Measurements from ENCODE around the gene RYR1.

The RYR1 gene

DNA sequence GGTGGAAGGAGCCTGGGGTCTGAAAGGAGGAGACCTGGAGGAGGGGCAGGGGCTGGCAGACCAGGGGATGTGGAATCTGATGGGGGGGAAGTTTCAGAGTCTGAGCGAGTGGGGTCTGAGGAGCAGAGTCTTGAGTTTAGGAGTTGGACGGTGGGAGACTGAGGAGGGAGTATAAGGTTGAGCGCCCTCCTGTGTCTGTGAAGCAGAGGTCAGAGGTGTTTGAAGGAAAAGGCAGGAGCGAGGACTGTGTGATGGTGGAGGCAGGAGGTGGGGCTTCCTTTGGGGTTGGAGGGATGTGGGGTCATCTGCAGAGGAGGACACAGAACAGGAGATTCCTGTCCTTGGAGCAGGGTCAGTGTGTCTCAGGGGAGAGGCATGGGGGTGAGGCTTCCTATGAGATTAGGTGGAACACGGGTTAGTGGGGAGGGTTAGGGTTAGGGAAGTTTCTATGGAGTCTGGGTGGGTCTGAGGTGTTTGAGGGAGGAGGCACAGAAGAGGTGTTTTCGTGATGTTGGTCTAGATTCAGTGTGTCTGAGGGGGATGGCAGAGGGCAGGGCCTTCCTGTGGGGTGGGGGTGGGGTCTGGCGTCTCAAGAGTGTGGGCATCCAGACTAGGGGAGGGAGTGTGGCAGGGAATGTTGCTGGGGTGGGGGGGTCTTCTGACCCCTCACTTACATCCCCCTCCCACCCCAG lies 8.3 kb downstream of the RYR1 start:
- peak; percentile 8 for DNase-seq (ENCODE audit: low read depth)
- no peak overlapping the region for H3K4me3 ChIP-seq (replicated peaks; ENCODE audit: low read depth, low read length)
- TF ChIP-seq, protein P1, sequence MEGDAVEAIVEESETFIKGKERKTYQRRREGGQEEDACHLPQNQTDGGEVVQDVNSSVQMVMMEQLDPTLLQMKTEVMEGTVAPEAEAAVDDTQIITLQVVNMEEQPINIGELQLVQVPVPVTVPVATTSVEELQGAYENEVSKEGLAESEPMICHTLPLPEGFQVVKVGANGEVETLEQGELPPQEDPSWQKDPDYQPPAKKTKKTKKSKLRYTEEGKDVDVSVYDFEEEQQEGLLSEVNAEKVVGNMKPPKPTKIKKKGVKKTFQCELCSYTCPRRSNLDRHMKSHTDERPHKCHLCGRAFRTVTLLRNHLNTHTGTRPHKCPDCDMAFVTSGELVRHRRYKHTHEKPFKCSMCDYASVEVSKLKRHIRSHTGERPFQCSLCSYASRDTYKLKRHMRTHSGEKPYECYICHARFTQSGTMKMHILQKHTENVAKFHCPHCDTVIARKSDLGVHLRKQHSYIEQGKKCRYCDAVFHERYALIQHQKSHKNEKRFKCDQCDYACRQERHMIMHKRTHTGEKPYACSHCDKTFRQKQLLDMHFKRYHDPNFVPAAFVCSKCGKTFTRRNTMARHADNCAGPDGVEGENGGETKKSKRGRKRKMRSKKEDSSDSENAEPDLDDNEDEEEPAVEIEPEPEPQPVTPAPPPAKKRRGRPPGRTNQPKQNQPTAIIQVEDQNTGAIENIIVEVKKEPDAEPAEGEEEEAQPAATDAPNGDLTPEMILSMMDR (IDR thresholded peaks at IDR 0.05; ENCODE audit: low read length, missing control alignments): no peak

DNA sequence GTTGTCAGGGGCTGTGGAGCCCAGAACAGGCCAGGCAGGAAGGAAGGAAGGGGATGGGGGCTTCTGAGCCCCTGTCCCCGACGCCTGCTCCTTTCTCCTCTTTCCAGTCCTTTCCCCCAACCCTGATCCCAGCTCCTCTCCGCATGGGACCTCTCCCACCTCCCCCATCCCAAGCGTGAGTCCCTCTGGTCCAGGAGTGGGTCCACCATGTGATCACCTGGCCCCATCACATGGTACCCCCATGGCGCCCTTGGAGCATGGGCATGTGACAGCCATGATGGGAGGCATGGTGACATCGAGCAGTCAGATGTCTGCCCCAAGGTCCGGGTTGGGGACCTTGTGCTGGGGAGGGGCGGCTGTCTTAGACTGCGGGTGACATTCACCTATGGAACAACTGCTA lies 9.2 kb downstream of the RYR1 start:
- no peak overlapping the region for H3K4me3 ChIP-seq (replicated peaks; ENCODE audit: low read depth, low read length)
- TF ChIP-seq, protein P1 (IDR thresholded peaks at IDR 0.05; ENCODE audit: low read length, missing control alignments): no peak
- DNase-seq (ENCODE audit: low read depth): no peak

DNA sequence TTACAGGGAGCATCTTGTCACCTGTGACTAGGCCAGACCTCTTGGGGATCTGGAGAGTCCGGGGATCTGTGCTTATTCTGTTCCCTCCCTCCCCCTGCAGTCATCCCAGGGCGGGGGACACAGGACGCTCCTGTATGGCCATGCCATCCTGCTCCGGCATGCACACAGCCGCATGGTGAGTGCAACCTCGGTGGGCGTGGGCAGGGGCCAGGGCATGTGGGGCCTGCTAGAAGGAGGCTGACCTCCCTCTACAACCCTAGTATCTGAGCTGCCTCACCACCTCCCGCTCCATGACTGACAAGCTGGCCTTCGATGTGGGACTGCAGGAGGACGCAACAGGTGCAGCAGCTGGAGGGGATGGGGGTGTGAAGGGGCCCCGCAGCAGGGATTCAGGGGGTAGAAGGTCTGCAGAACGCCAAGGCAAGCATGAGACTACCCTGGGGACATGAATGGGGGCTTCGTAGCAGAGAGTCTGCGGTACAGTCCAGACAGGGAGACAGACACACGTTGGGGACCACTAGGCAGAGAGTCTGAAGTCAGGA lies 10.0 kb downstream of the RYR1 start:
- TF ChIP-seq, protein P1 (IDR thresholded peaks at IDR 0.05; ENCODE audit: low read length, missing control alignments): no peak
- no peak overlapping the region for H3K4me3 ChIP-seq (replicated peaks; ENCODE audit: low read depth, low read length)
- no peak for DNase-seq (ENCODE audit: low read depth)

DNA sequence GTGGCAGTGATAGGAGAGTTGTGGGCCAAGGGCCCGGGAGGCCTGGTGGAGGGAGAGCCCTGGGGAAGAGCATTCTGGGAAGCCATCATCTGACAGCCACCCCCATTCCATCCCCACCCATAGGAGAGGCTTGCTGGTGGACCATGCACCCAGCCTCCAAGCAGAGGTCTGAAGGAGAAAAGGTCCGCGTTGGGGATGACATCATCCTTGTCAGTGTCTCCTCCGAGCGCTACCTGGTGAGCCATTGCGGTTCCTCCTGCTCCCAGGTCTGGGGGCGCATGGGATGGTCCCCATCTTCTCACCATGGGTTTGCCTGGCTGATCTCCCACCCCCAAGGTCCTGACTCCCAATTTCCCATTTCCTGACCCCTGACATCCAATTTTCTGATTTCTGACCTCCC lies 10.5 kb downstream of the RYR1 start:
- TF ChIP-seq, protein P1 (IDR thresholded peaks at IDR 0.05; ENCODE audit: low read length, missing control alignments): no peak
- DNase-seq (ENCODE audit: low read depth): no peak
- no peak overlapping the region for H3K4me3 ChIP-seq (replicated peaks; ENCODE audit: low read depth, low read length)

DNA sequence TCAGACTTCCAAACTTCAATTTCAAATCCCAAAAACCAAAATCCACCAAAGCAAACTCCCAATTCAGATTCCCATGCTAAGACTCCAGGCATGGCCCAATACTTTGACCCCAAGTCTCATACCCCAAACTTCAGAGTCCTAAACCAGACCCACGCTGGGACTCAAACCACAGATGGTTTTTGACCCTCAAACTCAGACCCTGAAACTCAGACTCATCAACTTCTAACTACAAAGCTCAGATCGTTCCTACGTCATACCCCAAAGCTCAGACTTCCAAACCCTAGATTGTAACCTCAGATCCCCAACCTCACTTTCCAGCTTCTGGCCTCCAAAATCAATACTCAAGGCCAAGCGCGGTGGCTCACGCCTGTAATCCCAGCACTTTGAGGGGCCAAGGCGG lies 11.9 kb downstream of the RYR1 start:
- TF ChIP-seq, protein P1 (IDR thresholded peaks at IDR 0.05; ENCODE audit: low read length, missing control alignments): no peak
- no peak overlapping the region for H3K4me3 ChIP-seq (replicated peaks; ENCODE audit: low read depth, low read length)
- DNase-seq (ENCODE audit: low read depth): no peak

DNA sequence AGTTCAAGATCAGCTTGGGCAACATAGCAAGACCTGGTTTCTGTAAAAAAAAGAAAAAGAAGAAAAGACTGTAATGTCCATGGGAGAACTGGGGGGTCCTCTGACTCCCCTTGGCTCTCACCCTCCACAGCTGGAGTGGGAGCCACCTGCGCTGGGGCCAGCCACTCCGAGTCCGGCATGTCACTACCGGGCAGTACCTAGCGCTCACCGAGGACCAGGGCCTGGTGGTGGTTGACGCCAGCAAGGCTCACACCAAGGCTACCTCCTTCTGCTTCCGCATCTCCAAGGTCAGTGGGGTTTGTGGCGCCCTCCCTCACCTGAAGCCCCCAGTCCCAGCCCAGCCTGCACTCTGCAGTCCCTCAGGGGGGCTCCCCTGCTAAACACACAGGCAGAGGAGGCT lies 14.7 kb downstream of the RYR1 start:
- DNase-seq (ENCODE audit: low read depth): no peak
- TF ChIP-seq, protein P1 (IDR thresholded peaks at IDR 0.05; ENCODE audit: low read length, missing control alignments): no peak
- H3K4me3 ChIP-seq (replicated peaks; ENCODE audit: low read depth, low read length): no peak overlapping the region

DNA sequence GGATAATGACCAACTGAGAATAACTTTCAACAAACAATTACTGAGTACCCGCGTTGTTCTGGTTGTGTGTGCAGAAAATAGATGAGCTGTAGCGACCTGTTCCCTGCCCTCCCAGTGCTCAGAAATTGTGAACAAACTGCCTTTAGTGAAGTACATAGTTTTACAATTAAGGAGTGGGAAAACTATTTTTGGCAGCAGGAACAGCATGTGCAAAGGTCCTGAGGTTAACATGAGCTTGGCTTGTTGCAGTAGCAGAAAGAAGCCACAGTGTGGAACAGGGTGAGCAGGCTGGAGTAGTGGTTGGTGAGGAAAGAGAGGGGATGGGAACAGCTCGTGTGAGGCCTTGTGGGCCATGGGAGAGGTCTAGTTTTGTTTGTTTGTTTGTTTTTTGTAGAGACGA lies 16.0 kb downstream of the RYR1 start:
- no peak overlapping the region for H3K4me3 ChIP-seq (replicated peaks; ENCODE audit: low read depth, low read length)
- TF ChIP-seq, protein P1 (IDR thresholded peaks at IDR 0.05; ENCODE audit: low read length, missing control alignments): no peak
- no peak for DNase-seq (ENCODE audit: low read depth)
